LNCaP clone FGC (cell line): Measurements from ENCODE around the gene MPC1.

Experiments
- DNase-seq: peaks from one replicate; pipeline ENCODE4 v3.0.0-alpha.2; 2011; ENCODE audit warnings: low read depth
- H3K4me3 ChIP-seq: 2 replicates; pipeline ENCODE4 v1.5.1; 2011; ENCODE audit warnings: mild to moderate bottlenecking, low read depth, low read length, control low read depth
- CTCF ChIP-seq: IDR thresholded peaks from 2 replicates; pipeline ENCODE4 v1.5.1; 2012; ENCODE audit warnings: mild to moderate bottlenecking; ENCODE audit not compliant: control insufficient read depth, insufficient read depth; ENCODE audit errors: extremely low read depth

The MPC1 gene

GRCh38 chr6:166315436-166315835, 67.3 kb downstream of the MPC1 start:
- TF ChIP-seq CTCF = no peak
- H3K4me3 ChIP-seq = no peak overlapping the region
- DNase-seq = no peak
